ENCODE results near the gene PPCDC.

The PPCDC gene

DNA sequence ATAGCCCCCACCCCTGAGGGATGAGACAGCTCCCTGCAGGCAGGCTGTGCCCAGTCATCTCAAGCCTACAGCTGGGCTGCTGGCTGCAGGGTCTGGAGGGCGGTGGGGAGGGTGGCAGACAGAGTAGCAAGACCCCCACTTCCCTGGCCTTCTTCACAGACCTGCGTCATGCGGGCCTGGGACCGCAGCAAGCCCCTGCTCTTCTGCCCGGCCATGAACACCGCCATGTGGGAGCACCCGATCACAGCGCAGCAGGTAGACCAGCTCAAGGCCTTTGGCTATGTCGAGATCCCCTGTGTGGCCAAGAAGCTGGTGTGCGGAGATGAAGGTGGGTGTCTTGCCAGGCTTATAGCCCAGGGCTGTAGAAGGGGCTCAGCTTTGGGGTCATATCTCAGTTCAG, 25.0 kb downstream of the PPCDC start:
- DNase-seq, result no peak

GRCh38 chr15:75049392-75049791, 26.0 kb downstream of the PPCDC start:
- no peak for DNase-seq

GRCh38 chr15:75050283-75050682, 26.9 kb downstream of the PPCDC start:
- DNase-seq, result no peak

DNA sequence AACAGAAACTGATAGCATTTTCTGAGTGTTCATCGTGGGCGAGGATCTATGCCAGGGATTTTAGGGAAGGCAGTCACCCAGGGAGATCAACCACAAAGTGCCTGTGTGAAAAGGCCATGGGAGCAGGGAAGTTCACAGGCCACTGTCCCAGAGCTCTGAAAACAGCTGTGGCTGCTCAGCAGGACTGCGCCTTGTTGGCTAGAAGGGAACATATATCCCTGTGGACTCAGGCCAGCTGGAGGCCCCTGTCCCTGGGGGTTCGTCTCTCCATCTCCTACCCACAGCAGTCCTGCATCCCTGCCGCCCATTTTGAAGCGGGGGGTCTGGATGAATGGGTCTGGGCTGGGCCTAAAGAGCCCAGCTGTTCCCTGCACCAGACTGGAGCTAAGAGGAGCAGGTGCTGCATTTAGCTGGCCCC, 27.8 kb downstream of the PPCDC start:
- peak; percentile 79 for DNase-seq

DNA sequence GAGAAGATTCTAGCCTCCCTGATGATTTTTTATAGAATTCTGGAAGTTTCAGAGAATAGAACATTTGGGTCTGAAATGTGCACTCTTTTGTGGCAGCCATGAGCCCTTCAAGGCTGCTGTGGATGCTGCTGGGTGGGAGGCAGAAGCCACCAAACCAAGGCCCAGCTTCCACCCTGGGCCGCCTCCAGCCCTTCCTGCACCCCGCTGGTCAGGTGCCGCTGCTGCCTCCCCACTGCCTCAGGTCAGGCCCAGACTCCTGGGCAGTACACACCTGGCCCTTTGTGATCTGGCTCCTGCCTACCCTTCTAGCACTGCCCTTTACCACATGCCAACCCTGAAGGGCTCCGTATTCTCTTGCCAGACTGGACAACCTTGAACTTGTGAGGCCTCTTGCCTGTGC, 28.3 kb downstream of the PPCDC start:
- no peak for DNase-seq

- DNase-seq, result no peak
These were observed 29.8 kb downstream of the PPCDC start for GRCh38 chr15:75052972-75053747.

GRCh38 chr15:75053748-75054125, 30.3 kb downstream of the PPCDC start:
- no peak for DNase-seq

DNA sequence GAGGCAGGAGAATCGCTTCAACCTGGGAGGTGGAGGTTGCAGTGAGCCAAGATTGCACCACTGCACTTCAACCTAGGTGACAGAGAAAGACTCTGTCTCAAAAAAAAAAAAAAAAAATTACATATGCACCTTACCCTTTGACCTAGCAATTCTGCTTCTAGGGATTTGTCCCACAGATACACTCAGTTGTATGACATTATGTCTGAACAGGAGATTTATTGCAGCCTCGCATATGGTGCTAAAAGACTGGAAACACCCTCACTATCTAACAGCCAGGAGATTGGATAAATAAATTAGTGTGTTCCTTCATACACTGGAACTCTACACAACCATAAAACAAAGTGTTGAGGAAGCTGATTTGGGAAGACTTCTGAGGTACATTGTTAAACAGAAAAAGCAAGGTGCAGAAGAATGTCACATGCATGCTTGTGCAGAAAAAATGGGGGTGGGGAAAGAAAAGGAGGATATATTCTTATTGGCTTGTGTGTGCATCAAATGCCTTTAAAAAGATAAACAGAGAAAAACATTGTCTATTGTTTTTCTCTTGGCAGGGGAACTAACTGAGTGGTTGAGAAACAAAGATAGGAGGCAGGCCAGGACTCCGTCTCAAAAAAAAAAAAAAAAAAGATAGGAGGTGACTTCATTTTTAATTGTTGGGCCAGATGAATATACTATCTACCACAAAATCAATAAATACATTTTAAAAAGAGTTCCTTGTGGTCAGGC, 30.9 kb downstream of the PPCDC start:
- no peak for DNase-seq

DNA sequence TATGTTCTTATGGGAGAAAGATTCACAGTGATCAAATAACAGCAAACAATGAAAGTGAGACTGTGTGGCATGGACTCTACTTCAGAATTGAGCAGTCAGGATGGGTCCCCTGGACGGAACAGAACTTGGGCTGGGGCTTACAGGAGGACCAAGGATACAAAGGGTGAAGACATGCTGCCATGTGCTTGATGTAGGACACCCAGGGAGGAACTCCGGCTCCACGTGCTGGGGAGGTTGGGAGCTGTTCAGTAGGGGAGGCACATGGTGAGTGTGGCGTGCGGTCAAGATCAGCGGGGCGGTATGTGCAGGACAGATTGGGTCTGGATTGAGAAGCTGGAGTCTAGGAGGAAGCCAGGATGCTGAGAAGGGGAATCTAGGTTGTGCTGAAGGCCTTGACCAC, 32.6 kb downstream of the PPCDC start:
- DNase-seq, result no peak

DNA sequence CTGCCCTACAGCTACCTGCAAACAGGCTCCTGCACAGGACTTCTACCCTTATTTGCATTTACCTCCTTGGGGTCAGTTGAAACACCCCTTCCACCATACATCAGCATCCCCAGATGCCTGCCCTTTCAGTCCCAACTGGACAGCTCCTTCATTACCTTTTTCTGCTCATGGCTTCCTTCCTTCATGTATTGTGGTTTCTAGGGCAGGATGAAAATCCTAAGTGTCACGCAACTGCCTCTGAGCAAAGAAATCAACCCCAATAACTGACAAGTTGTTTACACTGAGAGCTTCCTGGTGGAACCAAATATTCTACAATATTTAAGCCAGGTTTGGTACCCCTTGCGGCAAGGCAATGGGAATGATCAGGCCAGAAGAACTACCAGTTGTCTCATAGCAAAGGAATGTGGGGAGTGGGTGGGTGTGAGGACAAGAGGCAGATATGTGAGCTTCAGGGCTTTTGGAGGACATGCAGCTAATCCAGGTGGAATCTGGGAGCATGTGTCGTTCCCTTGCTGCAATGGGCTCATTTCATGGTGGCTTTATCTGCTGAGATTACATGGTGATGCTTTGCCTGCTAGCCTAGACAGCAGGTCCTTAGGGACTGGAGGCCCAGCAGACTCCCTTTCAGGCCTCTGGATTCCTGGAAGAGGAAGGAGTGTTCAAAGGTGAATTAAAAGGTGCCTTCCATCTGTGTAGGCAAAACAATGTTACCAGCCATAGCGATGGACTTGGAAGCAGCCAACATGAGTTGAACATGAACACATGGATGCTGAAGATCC, 34.9 kb downstream of the PPCDC start:
- DNase-seq, result no peak

- no peak for DNase-seq
These were observed 36.2 kb downstream of the PPCDC start for GRCh38 chr15:75059607-75060006.

- no peak for DNase-seq
These were observed 37.9 kb downstream of the PPCDC start for GRCh38 chr15:75061272-75061671.

- DNase-seq, result no peak
These were observed 39.3 kb downstream of the PPCDC start for GRCh38 chr15:75062706-75063105.

DNA sequence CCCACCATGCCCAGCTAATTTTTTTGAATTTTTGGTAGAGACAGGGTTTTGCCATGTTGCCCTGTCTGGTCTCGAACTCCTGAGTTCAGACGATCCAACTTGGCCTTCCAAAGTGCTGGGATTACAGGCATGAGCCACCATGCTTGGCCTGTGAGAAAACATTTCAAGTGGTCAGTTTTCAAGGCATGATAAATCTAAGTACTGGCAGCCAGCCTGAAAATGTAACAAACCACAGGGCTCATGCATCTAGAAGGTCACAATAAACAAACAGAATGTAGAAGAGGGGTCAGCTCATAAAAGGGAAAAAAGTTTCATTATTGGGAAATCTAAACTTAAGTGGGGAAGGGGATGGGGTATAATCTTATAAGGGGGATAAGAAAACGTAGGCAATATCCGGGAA, 39.9 kb downstream of the PPCDC start:
- DNase-seq, result no peak

- DNase-seq, result no peak
These were observed 40.5 kb downstream of the PPCDC start for GRCh38 chr15:75063889-75064288.

- DNase-seq, result no peak
These were observed 41.5 kb downstream of the PPCDC start for GRCh38 chr15:75064846-75065245.

DNA sequence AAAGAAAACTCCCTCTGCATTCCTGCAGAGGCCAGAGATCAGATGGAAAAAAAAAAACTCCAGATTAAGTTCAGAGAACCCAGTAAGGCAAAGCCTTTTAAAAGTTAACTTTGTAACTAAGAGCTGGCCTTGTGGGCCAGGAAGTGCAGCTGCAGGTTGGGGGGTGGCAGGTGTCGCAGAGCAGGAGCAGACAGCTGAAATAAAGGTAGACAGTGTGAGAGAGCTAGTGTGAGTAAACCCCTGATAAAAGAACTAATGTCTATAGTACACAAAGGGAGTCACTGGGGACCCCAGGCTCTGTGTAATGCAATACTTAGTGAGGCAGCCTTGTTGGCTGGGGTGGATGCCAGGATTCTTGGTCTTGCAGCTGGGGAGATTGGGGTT, 42.1 kb downstream of the PPCDC start:
- peak; percentile 40 for DNase-seq

- DNase-seq, result peak; percentile 80
These were observed 42.6 kb downstream of the PPCDC start for GRCh38 chr15:75065851-75066509.

DNA sequence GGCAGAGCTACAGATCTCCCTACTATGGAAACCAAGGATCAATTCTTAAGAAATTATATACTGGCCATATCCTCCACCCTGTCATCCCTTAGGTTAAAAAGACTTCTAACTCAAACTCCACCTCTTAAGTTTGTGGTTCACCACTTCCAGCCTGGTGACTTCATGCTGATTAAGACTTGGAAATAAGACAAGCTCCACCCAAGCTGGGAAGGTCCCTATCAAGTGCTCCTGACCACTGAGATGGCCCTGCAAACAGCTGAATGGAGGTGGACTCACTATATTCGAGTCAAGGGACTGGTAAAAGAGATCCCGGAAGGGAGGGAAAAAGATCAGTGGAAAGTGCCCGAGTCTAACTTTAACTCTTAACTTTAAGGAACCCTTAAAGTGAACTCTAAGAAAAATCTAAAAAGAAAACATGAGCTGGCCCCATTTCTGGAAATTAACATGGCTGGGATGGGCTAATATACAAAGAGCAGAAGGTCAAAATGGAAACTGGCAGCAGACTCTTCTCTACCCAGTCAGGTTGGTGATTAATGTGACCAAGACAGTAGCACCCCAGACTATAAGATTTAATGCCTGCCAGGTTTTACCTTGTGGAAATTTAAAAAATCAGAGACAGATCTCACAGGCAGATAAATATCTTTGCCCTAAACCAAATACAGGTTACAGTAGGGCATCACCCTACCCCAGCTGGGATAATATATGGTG, 43.9 kb downstream of the PPCDC start:
- no peak for DNase-seq

DNA sequence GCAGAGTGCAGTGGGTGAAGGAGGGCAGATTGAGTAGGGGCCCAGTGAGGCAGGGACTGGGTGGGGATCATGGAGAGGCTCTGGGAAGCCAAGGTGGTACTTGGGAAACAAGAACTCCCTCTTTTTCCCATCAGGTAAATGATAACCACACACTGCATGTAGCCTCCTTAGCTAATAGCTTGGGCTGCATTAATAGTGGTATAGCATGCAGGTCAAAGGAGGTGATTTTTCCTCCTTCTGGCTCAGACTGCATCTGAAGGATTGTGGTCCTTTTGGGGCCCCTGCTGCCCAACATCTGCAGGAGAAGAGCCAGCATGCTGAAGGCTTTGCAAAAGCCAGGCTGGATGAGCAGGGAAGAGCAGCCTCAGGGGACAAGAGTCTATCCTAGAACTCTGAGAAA, 45.4 kb downstream of the PPCDC start:
- DNase-seq, result no peak

- no peak for DNase-seq
These were observed 46.0 kb downstream of the PPCDC start for GRCh38 chr15:75069301-75069925.

DNA sequence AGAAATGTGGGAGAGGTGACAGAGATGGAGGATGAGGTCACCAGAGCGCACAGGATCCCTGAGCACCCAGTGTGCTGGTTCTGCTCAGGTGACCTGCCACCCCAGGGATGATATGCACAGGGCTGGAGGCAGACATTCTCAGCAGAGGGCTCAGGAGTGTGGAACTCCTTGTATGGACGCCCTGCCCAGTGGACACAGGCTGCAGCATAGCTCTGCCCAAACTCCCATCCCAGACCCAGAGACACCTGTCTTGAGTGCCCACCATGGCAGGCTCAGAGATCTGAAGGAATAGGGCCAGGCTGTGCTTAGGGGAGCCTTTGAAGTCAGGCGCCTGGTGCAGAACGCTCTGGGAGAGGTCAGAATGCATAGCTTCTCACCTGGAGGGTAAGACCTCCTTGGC, 47.3 kb downstream of the PPCDC start:
- no peak for DNase-seq
